HT1080 (cell line): ENCODE measurements around the gene HOXA5. TPM values are rescaled to one million over a fixed set of nuclear protein-coding genes. Genes with fewer than 3 reads are reported as not detected.
A peak's percentile ranks its signal among the peaks of the same experiment; 100 is the strongest.

Experiments
- DNase-seq: peaks from one replicate; pipeline ENCODE4 v3.0.0-alpha.2; 2015; ENCODE audit warnings: low read depth
- small RNA-seq: library from RNA; depleted of rRNA; stranded (forward); fragments of <200 nt; gene quantifications from one replicate; pipeline ENCODE3, GENCODE V24; 2014
- total RNA-seq: library from RNA; depleted of rRNA; stranded (reverse); fragments of >200 nt; shearing (Covaris generic); gene quantifications from 2 replicates; pipeline ENCODE4 v1.2.3, GENCODE V29; 2014; rRNA removed

The HOXA5 gene
- total RNA-seq, 1 experiment from 2014 or later = 1.9 TPM

- DNase-seq = peak; percentile 45
These were observed 45.5 kb downstream of the HOXA5 start for GRCh38 chr7:27097686-27098577.

- peak; percentile 25 for DNase-seq
These were observed 46.5 kb downstream of the HOXA5 start for GRCh38 chr7:27096768-27097514.

- peak; percentile 86 for DNase-seq
These were observed 47.3 kb downstream of the HOXA5 start, which contains the start of gene HOXA1 for GRCh38 chr7:27095897-27096767. HOXA1 (minus strand) TSS chr7:27096000; CDS start chr7:27095912, 88 bp downstream.

GRCh38 chr7:27095050-27095896, 48.2 kb downstream of the HOXA5 start:
- DNase-seq = no peak

GRCh38 chr7:27094304-27095049, 49.0 kb downstream of the HOXA5 start:
- no peak for DNase-seq

GRCh38 chr7:27093184-27093895, 50.1 kb downstream of the HOXA5 start:
- no peak for DNase-seq

- DNase-seq = no peak
These were observed 50.7 kb downstream of the HOXA5 start for GRCh38 chr7:27092819-27093110.

- no peak for DNase-seq
These were observed 51.3 kb downstream of the HOXA5 start for GRCh38 chr7:27091941-27092818.

GRCh38 chr7:27091105-27091504, 52.4 kb downstream of the HOXA5 start:
- DNase-seq = no peak

Small RNA genes lying within 50 kb of the gene (small RNA-seq; reads per million reads assigned to genes)
- gene AC004080.5 (not detected), gene RF01977 (not detected), gene RF02140 (not detected), gene RF02141 (not detected)

Other genes starting within 250 kb of the HOXA5 start
- 1.3 and 1.6 TPM in 2 replicates for gene HOXA1, start 47.7 kb downstream of the HOXA5 start, total RNA-seq
- not detected in 2 replicates for gene HOXA2, start 41.0 kb downstream of the HOXA5 start, total RNA-seq
- gene HOXA4, start 12.9 kb downstream of the HOXA5 start, total RNA-seq = 1.3 and 1.6 TPM in 2 replicates
- gene HOXA6, start 4.1 kb upstream of the HOXA5 start, total RNA-seq = 3.6 and 4.5 TPM in 2 replicates
- not detected in 2 replicates for gene HOXA3, start 8.9 kb upstream of the HOXA5 start, total RNA-seq
- gene HOXA7, start 13.0 kb upstream of the HOXA5 start, total RNA-seq = not detected in 2 replicates
- 33.8 and 45.8 TPM in 2 replicates for gene HOXA9, start 21.9 kb upstream of the HOXA5 start, total RNA-seq
- 22.7 and 29.3 TPM in 2 replicates for gene HOXA10, start 30.6 kb upstream of the HOXA5 start, total RNA-seq
- not detected in 2 replicates for gene HOXA11, start 41.6 kb upstream of the HOXA5 start, total RNA-seq
- 0.70 and 0.88 TPM in 2 replicates for gene HOXA13, start 56.4 kb upstream of the HOXA5 start, total RNA-seq
- not detected in 2 replicates for gene EVX1, start 99.1 kb upstream of the HOXA5 start, total RNA-seq